Body of pancreas (tissue), 4 donors: ENCODE data around the gene TP53BP1.

ENCODE experiments used
- CTCF ChIP-seq, 7 experiments: fragments of 450-650 bp in 4 of 7; fragments of 200-600 bp in 3 of 7; sonication (generic) in 3 of 7; IDR thresholded peaks; one replicate each; pipeline ENCODE4 v1.5.1; 2016 to 2019; ENCODE audit warnings: antibody characterized with exemption in 7 of 7
- POLR2A ChIP-seq, 3 donors: fragments of 450-650 bp; IDR thresholded peaks; one replicate each; pipeline ENCODE4 v1.6.1; 2016; ENCODE audit warnings: antibody characterized with exemption in 3 of 3, mild to moderate bottlenecking in 2 of 3

- TF ChIP-seq CTCF (IDR thresholded peaks at IDR 0.05) (no peak), POLR2A (IDR thresholded peaks at IDR 0.05) (no peak)
Observed at GRCh38 chr15:43420876-43421275, 72.1 kb downstream of the TP53BP1 start.
